GM21528 (cell line): ENCODE data around the gene CCDC184.
A peak's percentile ranks its signal among the peaks of the same experiment; 100 is the strongest.

Experiments
- ATAC-seq: cut with Tn5 transposase; IDR thresholded peaks from one replicate; pipeline ENCODE4 v1.9.1; 2021; ENCODE audit warnings: mild to moderate bottlenecking, moderate library complexity; ENCODE audit not compliant: unreplicated experiment, low FRiP score

The CCDC184 gene

DNA sequence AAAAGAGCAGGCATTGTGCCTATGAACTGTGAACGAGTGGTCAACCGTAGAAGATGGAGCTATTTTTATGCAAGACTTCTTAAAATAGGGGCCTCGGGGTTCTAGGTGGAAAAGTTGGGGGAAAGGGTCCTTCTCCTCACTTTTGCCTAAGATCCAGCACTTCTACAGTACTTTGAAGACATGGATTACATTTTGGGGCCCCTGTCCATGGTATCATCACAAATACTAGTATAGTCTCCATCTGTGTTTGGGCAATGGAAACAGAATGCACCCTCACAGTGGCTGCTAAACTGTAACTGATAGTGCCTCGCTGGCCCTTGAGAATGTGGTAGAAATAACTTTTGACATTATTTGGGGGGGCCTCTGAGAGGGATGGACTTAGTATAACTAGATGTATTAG lies 5.5 kb upstream of the CCDC184 start:
- ATAC-seq, result no peak

DNA sequence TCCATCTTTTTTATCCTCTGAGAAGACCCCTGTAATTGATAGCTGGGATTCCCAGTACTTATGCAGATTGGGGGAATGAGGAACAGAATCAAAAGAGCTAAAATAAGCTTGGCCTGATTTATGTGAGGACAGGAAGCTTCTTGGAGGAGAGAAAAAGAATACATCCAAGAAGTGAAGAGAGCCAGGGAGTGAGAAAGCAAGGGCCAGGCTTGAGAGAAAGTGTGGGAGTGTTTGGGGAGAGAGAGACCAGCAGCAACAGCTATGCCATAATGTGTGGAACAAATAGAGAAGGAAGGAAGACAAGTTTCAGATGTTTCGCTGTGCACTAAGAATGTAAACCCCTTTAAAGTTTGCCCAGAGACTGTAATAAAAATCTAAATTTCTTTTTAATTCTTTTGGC lies 4.0 kb upstream of the CCDC184 start:
- no peak for ATAC-seq

DNA sequence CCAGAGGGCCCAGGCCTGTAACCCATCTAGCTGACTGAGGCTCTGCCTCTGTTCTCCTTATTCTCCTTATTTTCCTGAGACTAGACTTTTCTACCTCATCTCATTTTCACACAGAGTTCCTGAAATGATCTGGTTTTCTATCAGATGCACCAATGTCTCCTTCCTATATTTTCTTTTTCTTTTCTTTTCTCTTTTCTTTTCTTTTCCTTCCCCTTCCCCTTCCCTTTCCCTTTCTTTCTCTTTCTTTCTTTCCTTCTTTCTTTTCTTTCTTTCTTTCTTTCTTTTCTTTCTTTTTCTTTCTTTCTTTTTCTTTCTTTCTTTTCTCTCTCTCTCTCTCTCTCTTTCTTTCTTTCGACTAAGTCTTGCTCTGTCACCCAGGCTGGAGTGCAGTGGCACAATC lies 3.0 kb upstream of the CCDC184 start:
- no peak for ATAC-seq

DNA sequence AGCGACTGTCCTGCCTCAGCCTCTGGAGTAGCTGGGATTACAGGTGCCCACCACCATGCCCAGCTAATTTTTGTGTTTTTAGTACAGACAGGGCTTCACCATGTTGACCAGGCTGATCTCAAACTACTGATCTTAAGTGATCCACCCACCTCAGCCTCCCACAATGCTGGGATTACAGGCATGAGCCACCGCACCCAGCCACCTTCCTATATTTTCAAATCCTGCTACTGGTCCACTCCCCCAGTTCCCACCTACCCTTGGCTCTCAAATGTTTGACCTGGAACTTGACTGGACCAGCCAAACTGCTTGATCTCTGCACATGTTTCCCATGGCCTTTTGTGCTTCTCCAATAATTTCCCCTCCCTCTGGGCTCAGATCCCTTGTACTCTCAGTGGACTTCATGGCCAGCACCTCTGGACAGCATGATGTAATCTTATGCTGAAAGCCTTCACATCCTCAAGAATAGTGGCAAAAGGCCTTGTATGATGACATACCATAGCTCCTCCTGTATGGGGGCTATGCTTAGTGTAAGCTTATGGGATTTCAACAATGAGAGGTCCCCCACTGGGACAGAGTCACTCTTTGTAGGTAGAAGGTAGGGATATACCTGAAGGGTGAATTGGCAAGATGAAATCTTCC lies 2.5 kb upstream of the CCDC184 start:
- no peak for ATAC-seq

DNA sequence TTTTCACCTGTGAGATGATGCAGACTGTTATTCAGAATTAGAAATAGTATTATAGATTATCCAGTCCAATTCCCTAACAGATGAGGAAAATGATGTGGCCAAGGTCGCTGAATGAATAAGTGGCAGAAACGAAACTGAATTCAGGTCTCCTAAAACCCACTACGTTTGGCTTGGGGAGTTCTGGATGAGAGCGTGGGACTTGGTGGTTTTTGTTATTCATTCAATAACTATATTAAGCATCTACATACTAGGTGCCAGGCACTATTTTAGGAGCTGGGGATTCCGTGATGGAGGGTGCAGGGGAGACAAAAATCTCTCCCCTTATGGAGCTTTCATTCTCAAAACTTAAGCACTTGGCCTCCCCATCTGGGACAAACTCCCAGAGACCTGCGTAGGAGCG lies 813 bp upstream of the CCDC184 start:
- no peak for ATAC-seq

DNA sequence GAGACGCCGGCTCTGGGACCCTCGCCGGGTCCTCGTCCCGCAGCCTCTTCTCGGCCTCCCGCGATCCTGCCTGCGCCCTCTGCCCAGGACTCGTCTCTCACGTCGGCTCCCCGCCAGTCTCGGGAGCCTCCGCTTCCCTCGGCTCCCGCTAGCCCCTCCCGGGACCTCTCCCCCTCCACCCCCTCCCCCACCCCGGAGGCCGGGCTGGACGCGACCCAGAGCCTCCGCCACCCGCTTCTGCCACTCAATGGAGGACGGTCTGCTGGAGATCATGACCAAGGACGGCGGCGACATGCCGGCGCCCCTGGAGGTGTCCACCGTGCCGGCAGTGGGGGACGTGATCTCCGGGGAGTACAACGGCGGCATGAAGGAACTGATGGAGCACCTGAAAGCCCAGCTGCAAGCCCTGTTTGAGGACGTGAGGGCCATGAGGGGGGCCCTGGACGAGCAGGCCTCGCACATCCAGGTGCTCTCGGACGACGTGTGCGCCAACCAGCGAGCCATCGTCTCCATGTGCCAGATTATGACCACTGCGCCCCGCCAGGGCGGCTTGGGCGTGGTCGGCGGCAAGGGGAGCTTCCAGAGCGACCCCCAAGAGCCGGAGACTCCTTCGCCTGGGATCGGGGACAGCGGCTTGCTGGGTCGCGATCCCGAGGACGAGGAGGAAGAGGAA lies 568 bp downstream of the CCDC184 start:
- ATAC-seq, result no peak

DNA sequence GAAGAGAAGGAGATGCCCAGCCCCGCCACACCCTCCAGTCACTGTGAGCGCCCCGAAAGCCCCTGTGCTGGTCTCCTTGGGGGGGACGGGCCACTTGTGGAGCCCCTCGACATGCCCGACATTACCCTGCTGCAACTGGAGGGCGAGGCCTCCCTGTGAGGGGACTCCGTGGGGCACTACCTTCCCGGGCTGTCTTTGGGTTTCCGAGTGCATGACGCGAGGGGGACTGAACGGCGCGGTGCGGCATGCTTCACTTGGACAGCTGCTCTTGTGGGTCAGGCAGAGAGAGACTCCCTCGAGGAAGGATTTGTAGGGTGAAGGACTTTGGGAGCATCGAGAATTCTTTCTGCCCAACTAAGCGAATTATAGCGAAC lies 1.1 kb downstream of the CCDC184 start:
- no peak for ATAC-seq

DNA sequence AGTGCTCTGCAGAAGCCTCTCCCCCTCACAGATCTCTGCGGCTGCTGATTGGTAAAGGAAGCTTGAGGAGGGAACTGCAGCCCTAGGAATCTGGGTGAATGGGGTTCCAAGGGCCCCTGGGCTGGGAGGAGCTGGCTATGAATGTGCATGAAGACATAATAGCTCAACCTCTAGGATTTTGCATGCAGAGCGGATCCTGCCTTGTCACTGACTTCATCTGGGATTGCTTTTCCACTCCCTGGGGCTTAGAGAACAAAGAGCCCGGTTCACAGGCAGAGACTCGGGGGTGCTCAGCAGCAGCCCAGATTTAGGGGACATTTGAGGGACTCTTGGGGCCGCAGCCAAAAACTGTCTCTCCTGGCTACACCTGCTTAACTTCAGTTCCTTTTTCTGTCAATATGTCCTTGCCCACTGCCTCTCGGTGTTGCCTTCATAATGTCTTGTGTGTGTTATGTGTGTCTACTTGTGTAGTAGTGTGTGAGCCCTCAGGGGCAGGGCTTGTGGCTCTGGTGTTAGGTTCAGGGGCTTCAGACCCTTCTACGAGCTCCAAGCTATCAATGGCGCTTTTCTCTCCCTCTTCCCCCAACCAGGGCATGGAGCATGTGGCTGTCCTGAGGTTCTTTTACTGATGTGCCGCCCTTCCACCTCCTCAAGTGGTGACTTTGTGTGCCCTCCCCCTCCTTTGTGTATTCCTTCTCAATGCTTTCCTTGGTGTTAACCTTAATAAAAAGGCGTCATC lies 1.9 kb downstream of the CCDC184 start:
- no peak for ATAC-seq

DNA sequence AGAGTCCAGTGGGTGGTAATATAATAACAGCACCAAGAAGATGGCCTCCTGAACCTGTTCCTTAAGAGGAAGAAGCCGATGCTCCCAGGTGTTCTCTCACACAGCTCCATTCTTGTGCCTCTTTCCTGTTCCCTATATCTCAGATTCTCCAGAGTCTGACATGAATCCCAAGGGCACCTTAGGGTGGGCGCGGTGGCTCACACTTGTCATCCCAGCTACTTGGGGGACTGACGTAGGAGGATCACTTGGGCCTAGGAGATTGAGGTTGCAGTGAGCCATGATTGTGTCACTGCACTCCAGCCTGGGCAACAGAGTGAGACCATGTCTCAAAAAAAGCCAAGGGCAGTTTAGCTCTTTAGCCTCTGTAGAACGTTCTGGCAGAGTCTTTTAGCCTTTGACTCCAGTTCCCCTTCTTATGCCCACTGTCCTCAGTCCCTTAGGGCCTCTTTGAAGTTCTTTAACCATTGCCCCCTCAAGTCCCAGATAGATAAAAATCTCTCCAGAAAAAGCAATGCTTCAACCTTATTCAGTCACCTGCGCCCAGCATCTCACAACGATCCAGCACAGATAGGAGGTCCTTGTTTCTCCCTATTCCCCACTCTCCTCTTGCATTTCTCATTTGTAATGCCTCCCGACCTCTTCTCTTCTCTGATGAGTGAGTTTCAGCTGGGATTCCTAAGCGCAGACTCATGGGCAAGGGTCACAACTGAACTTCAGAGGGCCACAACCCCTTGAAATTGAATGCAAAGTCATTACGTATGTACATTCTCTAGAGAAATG lies 4.7 kb downstream of the CCDC184 start:
- no peak for ATAC-seq

DNA sequence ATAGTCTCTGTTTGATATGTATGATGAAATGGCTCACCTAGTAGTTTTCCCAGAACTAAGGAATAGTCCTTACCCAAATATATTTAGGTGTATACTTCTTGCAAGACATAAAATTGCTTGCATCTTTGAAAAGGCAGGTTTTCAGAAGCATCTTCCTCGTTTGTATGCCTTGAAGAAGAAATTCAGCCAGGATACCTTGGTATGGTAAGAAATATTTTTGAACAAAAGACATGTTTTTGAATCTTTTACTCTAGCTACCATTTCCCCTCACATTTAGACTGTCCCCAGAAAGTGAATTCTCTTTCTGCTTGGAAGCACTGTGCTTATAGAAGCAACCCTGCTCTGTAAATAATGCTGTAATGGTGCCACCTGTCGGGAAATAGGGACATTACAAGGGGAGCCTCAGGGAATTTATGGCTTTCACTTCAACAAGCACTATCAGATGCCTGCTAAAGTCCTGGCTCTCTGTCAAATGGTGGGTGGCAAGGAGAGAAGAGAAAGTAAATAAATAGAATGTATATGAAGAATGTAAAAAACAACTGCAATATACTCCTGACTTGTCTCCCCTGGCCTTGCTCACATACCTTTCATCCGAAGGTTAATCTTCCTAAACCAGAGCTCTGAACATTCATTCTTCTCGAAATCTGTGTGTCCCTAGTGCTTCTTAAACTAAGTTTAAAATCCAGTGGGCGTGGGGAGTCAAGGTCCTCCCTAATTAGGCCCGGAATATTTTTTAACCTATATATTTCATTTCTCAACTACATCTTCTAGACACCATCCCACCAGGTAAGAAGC lies 6.1 kb downstream of the CCDC184 start:
- no peak for ATAC-seq

DNA sequence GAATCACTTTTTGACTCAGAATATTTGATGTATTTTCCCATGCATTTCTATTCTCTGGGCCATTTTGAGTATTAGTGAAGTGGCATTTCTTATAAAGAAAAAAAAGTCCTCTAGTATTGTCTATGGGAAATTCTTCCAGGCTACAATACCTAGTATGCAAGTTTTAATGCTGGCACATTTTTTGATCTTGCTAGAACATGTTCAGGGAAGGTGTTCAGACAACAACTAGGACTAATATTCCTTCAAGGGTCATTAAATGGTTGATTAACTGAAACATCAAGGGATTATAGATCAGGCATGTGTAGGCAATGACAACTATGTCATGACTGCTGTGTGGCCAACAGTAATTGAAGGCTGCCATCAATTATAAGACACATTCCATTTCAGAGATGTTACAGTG lies 7.7 kb downstream of the CCDC184 start:
- no peak for ATAC-seq

DNA sequence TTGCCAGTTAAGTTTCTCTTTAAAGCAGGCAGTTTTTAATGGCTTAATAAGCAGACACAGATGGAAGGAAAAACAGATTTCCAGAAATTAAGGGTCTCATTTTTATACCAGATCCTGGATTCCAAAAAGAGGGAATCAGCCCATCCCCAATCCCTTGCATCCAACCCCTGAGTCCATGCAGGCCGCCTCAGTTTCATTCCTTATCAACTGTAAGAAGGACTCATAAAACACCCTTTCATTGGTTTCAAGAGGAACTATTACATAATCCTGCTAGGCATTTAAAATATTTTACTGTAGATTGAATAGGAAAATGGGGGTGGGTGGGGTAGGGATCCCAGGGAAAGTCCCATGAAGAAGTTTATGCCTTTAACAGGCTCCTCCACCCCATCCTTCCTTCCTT lies 9.4 kb downstream of the CCDC184 start:
- ATAC-seq, result no peak

DNA sequence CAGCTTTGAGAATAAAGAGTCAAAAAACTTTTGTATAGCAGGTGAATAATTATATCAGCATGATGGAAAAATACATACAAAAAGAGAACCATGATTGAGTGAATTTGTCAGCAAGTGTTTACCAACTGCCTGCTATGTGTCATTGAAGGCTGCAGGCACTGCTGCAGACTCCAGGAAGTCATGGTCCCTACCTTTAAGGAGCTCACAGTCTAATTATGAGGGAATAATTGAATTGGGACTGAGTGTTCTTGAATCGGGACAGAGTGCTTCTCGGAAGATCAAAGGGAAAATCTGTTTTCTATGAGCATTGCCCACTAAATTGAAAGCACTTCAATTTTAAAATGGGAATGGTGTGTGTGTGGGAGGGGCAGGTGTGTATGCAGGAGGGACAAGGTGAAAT lies 10.2 kb downstream of the CCDC184 start:
- no peak for ATAC-seq

DNA sequence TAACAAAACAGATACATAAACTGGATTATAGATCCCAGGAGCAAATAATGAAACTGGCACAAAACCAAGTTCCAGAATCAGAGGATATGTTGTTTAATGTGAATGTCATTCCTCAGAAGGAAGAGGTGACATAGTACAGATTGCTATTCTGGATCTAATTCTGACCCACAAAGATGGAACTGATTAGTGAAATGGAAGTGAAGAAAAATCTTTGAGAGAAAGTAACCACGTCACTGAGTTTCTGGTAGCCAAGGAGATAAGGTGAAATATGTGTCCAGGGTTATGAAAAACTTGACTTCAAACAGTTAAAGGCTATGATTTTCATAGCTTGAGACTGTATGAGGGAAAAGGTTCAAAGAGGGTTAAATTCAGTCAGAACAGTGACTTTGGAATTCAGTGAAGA lies 11.4 kb downstream of the CCDC184 start:
- no peak for ATAC-seq

DNA sequence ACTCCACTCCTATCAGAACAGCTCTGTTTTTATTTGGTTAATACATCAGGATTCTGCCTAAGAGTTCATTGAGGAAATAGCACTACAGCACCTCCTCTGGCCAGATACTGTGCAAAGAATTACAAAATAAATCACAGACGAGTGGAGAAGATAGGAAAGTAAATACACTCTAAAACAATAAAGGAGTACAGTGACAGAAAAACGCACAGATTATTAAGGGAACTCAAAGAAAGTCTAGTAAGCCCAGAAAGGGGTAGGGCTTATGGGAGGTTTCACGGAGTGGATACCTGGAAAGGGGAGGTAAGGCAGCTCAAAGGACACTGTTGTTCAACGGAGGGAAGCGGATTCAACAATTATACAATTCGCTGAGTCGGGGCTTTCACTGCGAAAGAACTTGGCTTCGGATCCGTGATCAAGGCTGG lies 14.1 kb downstream of the CCDC184 start:
- peak; percentile 36 for ATAC-seq

DNA sequence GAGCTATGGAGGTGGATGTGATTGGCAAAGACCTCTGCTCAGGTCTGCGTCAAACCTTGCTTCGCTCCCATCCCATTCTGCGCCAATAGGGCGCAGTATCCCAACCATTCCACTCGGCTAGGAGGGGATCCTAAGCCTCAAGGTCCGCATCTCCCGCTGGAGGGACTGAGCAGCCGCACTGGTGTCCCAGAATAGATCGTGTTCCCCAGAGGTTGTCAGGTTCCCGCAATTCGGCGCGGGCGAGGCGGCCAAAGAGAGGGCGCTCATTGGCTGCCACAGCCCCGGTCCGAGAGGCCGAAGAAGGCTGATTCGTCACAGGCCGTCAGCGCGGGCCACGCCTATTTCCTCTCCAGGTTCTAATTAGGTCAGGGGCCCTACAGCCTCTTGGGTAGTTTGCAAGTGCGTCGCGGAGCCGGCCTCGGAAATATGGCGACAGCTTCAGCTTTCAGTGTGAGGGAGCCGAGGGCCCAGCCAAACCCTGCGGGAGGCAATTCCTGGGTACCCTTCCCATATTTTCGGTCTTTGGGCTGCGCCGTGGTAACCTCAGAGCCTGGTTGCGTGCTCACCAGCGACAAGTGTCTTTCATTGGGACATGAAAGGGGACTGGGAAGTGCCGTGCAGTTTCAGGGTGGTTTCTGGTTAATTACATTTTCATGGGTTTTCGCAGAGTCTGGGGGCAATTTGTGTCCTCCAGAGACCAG lies 14.7 kb downstream of the CCDC184 start:
- ATAC-seq, result peak; percentile 99

DNA sequence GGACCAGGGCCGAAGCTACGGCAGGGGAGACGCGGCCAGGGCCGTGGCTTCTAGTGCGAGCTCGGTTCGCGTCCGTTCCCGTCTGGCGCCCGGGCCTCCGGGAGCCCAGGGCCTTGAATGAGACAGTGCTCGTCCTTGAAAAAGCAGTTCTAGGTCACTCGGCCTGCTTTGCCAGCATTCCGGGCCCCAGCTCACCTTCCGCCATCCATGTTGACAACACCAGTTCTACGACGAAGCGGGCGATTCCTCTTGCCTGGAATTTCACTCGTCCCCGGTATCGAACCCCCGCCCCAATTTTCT lies 15.2 kb downstream of the CCDC184 start:
- ATAC-seq, result peak; percentile 22

DNA sequence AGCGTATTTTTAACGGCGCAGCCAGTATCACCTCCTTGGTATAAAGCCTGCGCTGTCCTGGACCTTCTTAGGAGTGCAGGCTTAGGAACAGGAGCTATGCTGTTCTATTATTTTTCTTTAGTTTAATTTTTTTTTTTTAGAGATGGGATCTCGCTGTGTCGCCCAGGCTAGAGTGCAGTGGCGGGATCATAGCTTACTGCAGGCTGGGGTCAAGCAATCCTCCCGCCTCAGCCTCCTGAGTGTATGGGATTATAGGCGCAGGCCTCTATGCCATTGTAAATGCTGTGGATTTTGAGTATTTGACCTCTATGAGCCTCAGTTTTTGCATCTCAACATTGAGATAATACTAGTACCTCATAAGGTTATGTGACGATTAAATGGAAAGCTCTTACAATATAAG lies 15.5 kb downstream of the CCDC184 start:
- no peak for ATAC-seq

DNA sequence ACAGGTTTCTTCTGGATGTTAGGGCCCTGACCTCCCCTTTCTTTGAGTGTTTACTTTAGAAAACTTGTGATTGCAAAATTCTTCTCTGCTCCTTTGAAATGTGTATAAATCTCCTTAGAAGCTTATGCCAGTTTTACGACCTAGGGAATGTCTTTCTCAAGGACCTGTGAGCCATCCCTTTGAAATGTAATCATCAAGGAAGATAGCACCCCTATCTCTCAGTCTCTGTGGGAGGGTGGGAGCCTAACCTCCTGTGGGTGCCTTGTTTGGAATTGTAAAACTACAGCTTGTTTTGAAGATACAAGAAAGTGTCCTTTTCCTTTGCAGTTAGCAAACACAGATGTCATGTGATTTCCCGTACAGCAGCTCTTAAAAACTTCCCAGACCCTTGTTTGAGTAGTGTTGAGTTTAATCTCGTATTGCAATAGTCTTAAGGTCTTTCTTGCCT lies 16.4 kb downstream of the CCDC184 start:
- ATAC-seq, result no peak

DNA sequence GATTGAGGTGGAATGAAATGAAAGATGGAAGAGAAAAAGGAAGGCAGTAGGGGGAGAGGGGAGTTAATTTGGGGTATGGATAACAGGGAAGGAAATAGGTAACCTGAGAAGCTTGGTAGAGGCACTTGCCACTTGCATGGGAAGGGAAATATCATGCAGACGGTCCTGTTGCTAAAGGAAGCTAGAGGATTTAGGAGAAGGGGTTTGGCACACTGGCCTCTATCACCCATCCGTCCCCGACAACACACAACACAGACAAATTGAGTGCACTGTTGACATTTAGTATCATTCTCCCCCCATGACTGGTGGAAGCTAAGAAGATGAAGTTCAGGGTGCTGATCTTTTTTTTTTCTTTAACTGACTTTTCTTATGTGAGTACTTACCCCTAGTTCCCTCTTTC lies 17.6 kb downstream of the CCDC184 start:
- ATAC-seq, result no peak
